HG03025 (cell line): ENCODE measurements around the gene OLFML3.

Experiments used
- ATAC-seq: cut with Tn5 transposase; IDR thresholded peaks from one replicate; pipeline ENCODE4 v1.9.1; 2021; ENCODE audit warnings: mild to moderate bottlenecking, moderate library complexity; ENCODE audit not compliant: unreplicated experiment, low FRiP score

Gene OLFML3, protein sequence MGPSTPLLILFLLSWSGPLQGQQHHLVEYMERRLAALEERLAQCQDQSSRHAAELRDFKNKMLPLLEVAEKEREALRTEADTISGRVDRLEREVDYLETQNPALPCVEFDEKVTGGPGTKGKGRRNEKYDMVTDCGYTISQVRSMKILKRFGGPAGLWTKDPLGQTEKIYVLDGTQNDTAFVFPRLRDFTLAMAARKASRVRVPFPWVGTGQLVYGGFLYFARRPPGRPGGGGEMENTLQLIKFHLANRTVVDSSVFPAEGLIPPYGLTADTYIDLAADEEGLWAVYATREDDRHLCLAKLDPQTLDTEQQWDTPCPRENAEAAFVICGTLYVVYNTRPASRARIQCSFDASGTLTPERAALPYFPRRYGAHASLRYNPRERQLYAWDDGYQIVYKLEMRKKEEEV

DNA sequence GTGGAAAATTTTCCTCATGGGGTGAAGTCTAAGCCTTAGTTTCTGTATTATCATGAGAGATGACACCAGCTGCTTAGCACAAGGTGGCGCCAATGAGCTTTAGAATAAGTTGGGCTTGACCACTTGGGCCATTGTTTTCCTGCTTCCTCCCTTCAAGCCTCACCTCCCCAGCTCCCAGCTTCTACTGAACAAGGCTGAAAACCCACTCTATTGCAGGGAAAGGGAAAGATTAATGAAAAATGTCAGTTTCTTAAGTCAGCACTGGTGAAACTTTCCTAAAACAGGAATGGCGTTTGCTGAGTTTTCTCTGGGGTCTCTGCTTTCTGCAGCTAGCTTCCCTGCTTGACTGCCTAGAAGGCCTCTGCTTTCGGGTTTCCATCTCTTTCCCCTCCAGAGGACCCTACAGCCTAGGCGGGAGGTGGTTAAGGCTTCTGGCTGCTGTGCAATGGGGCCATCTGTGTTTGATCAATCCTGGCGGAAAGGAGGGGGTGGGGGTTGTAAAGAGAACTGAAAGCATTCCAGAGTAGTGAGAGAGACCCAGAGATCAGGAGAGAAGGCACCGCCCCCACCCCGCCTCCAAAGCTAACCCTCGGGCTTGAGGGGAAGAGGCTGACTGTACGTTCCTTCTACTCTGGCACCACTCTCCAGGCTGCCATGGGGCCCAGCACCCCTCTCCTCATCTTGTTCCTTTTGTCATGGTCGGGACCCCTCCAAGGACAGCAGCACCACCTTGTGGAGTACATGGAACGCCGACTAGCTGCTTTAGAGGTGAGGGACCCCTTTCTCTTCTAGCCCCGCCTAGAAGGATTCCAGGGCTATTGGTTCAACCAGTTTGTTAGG, at the start of gene OLFML3:
Gene OLFML3 (plus strand): TSS at position 612 of the 840 bp plus-strand sequence. CDS start 43 bp downstream, at position 655.
- no peak for ATAC-seq

DNA sequence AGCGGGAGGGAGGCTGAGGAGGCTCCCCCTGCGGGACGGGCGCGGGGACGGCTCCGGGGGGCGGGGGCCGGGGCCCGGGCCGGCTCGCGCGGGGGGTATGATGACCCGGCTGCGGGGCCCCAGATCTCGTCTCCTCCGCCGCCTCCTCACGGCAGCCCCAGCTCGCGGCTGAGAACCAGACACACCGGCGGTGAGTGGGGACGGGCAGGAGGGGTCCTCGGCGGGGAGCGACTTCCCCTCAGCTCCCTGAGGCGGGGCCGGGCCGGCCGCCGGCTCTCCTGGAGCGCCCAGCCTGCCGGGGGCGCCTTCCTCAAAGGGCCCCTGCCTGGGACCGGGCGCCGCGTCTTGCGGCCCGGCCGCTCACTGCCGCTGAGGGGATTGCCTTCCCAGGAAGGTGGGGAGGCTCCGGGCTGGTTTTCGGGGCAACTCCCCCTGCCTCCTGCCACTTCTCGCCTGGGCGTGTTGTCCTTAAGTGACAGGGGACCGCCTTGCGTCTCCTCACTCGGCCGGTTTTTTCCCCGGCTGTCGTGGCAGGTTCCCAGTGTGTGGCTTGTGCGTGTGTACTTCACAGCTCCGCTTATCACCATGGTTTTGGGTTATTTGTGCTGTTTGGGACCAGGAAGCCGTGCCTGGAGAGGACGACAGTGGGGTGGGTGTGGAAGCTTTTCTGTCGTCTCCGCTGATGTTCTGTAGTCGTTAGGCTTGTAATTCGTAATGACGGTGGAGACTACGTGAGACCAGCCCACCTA, 49.4 kb upstream of the OLFML3 start:
- ATAC-seq, result peak; percentile 47

DNA sequence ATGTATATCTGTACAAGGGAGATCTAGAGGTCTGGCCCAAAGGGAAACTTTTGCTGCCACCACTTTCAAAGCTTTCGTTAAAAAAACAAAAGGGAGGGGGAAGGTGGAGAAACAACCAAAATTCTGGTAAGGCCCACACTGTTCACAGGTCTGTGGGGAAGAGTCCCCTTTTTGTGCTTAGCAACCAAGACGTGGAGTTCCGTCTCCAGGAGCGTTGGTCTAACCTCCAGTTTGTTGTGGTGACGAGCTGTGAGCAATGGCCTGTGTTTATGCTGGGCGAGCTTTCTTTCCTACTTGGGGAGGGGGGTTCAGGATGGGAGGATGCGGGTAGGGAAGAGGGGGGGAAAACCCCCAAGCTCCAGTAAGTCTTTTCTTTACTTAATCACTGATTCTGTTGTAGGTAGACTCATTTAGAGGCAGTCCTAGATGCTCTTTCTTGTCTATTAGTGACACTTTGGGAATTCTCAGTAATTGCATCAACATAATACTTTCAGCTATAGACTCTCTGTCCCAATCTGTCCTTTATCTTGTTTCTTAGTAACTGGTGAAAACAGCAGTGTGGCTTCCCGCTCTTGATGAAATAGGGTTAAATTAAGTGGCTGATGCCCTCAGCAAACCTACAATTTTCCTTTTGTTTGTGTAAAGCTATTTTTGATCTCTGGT, 48.6 kb upstream of the OLFML3 start:
- ATAC-seq, result peak; percentile 10

DNA sequence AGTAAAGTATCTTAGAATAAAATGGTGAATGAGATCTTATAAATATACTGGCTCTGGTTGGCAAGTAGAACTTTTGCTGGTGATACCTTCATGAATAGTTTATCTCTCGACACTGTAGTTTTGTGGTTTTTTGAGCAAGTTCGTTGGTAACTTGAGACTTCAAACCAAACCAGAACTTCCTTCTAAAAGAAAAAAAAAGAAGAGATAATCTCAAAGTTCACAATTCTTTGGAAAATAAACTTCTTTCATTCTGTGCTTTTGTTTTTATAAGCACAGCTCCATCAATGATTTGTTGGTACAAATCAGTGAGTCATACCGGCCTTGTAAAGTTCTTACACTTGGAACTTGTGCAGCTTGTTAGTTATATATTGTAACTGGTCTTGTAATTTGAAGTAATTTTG, 47.8 kb upstream of the OLFML3 start:
- ATAC-seq, result no peak

DNA sequence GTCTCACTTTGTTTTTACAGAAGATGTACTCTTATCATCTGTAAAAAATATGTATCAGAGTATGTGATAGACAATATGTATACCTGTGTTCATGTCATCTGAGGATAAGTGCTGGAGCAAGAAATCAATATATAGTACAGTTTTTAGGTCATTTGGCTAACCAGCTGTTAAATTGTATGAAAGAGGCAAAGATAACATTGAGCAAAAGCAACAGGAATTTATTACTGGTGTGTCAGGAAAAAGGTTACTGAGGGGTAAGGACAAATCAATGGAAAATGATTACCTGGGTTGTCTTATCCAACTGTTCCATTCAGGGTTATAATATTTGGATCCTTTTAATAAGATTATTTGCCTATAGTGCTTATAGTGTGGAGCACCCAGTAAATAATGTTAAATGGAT, 45.3 kb upstream of the OLFML3 start:
- no peak for ATAC-seq

DNA sequence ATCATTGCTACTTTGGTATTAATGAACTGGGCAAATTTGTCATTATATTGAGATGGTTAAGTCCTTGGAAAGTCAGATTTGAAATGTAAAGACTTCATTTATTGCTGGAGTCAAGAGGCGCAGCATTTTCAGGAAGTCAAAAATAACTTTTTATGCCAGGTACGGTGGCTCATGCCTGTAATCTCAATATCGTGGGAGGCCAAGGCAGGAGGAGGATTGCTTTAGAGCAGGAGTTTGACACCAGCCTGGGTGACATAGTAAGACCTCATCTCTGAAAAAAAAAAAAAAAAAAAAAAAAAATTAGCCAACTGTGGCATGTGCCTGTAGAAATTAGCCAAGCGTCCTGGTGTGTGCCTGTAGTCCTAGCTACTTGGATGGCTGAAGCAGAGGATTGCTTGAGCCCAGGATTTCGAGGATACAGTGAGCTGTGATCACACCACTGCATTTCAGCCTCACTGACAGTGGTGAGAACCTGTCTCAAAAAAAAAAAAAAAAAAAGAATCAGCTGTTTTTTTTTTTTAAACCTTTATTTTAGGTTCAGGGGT, 44.7 kb upstream of the OLFML3 start:
- ATAC-seq, result no peak

DNA sequence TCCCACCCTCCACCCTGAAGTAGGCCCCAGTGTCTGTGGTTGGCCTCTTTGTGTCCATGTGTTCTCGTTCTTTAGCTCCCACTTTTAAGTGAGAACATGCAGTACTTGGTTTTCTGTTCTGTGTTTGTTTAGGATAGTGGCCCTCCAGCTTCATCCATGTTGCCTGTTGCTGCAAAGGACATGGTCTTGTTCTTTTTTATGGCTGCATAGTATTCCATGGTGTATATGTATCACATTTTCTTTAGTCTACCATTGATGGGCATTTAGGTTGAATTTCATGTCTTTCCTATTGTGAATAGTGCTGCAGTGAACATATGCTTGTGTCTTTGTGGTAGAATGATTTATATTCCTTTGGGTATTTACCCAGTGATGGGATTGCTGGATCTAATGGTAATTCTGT, 44.1 kb upstream of the OLFML3 start:
- ATAC-seq, result no peak

DNA sequence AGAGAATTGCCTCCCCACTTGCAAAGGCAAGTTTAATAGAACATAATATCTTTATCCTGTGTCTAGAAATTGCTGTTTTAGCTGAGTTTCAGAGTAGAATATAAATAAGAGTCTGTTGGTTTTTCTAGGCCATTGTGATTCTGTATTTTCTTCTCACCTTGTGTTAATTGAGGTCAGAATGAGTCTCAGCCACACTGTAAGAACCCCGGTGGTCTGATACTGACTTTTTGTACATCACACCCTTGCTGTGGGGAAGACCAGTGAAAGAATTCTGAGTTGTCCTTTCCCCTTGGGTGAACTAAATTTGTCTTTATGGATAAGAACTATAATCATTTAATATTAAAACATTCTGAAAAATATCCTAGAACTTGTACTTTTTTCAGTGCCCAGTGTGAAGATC, 43.3 kb upstream of the OLFML3 start:
- ATAC-seq, result no peak

DNA sequence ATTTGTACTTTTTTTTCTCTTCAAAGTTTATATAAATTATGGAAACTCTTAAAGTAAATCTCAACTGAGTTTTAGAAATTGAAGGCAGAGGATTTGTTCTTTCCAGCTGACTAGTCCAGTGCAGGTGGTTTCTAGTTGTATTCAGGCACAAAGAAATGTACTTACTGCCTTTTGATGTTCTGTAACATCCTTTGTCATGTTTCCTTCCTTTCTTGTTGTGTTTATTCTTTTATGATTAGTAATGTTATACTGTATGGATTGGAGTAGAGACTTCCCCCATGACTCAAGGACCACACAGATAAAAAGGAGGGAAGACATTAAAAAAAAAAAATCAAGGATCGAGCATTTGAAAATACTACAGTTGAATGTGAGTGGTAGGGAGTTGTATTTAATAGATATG, 42.1 kb upstream of the OLFML3 start:
- ATAC-seq, result no peak

DNA sequence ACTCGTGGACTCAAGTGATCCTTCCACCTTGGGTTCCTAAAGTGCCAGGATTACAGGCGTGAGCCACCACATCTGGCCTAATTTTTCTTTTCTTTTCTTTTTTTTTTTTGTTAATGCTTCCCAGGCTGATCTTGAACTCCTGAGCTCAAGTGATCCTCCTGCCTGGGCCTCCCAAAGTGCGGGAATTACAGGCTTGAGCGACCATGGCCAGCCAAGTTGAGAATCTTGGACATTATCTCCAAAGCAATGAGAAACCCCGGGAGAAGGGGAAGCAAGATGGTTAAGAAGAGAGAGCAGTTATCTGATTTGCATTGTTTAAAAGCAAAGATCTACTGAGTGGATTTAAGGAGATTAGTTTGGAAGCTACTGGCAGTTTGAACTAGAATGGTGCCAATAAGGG, 41.1 kb upstream of the OLFML3 start:
- ATAC-seq, result no peak

DNA sequence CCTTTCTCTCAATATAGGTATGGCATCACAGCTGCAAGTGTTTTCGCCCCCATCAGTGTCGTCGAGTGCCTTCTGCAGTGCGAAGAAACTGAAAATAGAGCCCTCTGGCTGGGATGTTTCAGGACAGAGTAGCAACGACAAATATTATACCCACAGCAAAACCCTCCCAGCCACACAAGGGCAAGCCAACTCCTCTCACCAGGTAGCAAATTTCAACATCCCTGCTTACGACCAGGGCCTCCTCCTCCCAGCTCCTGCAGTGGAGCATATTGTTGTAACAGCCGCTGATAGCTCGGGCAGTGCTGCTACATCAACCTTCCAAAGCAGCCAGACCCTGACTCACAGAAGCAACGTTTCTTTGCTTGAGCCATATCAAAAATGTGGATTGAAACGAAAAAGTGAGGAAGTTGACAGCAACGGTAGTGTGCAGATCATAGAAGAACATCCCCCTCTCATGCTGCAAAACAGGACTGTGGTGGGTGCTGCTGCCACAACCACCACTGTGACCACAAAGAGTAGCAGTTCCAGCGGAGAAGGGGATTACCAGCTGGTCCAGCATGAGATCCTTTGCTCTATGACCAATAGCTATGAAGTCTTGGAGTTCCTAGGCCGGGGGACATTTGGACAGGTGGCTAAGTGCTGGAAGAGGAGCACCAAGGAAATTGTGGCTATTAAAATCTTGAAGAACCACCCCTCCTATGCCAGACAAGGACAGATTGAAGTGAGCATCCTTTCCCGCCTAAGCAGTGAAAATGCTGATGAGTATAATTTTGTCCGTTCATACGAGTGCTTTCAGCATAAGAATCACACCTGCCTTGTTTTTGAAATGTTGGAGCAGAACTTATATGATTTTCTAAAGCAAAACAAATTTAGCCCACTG, 38.7 kb upstream of the OLFML3 start:
- ATAC-seq, result no peak

DNA sequence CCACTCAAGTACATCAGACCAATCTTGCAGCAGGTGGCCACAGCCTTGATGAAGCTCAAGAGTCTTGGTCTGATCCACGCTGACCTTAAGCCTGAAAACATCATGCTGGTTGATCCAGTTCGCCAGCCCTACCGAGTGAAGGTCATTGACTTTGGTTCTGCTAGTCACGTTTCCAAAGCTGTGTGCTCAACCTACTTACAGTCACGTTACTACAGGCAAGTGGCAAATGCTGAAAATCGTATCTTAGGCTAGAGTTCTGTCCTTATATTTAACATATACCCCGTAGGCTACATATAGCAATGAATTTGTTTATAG, 38.1 kb upstream of the OLFML3 start:
- no peak for ATAC-seq

DNA sequence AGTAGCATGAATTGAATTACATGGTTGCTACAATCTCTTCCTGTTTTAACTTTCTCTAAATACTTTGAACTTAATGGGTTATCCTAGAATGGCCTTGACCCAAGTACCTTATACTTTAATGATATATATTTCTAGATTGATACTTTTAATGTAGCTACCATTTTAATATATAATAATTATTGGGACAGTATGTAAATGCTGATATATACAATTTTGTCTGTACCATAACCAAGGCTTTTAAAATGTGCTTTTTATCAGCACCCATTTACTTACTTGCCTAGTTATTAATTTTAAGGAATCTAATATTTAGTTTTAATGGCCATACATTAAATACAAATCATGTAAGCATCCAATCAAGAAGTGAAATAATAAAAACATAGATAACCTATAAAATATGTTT, 36.7 kb upstream of the OLFML3 start:
- no peak for ATAC-seq

DNA sequence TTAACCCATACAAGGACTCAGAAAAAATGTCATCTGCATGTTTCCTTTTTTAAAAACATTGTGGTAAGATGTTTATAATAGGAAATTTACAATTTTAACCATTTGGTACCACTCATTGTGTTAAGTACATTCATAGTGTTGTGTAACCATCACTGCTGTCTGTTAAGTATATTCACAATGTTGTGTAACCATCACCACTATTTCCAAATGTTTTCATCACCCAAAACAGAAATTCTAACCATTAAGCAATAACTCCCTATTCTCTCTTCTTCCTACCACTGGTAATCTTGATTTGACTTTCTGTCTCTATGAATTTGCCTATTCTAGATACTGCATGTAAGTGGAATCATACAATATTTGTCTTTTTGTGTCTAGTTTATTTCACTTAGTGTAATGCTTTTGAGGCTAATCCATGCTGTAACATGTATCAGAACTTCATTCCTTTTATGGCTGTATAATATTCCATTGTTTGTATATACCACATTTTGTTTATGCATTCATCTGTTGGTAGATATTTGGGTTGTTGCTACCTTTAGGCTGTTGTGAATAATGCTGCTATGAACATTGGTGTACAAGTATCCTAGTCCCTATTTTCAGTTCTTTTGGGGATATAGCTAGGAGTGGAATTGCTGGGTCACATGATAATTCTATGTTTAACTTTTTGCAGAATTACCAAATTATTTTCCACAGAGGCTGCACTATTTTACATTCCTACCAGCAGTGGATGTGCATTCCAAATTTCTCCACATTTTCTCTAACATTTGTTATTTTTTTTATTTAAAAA, 36.1 kb upstream of the OLFML3 start:
- ATAC-seq, result no peak

DNA sequence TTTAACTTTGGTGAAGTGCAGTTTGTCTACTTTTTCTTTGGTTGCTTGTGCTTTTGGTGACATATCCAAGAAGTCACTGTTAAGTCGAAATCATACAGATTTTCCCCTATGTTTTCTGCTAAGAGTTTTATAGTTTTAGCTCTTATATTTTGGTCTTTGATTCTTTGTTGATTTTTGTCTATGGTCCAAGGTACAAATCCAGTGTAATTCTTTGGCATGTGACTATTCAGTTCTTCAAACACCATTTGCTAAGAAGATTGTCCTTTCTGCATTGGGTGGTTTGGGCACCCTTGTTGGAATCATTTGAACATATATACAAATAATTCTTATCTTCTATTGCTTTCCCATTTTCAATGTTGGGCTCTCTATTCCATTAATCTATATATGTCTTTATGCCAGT, 33.9 kb upstream of the OLFML3 start:
- no peak for ATAC-seq

DNA sequence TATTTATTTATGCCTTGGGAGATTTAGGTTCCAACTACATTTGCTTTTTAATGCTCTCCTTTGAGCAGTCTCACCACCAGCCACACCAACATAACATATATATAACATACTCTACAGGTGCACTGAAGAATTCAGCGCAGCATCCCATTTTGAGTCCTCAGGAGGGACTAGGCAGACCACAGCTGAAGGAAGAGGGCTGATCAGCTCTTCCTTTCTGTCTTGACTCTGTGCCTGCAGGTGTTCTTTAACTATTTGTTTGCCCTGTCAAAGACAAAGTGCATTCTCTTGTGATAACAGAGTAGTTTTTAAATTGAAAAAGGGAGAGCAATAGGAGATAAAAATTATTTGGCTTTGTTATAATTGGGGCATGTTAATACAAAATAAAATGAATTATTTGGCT, 33.2 kb upstream of the OLFML3 start:
- no peak for ATAC-seq

DNA sequence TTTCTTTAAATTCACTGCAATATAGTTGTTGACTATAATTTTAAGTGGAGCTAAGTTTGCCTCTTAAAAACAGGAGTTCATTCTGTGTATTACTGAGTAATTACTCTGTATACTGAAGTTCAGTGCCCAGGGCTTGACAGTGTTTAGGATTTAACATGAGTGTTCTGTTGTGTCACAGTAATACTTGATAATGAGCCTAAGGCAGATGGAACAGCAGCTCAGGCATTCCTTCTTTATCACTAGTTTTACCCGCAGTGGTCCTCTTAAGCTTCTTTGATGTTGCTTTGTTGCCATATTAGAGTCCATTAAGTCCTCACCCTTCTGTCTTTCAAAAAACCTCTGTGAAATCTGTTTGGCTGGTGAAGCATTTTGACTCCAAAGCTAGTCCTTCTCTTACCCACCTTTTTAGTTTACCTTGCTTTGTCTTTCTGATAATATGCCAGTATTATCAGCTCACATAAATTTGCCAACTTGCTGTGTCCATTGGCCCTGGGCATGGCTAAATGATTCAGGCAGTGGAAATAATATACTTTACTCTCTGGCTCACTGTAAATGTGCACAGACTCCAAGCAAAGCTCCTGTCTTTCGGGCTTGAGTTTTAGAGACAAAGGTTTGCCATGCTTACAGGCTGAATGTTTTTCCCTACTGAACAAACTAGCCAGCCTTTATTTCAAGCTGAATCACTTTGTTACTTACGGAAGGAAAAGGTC, 32.4 kb upstream of the OLFML3 start:
- no peak for ATAC-seq
